Vagina (tissue), 2 donors: Measurements from ENCODE around the gene C22orf23. TPM values are rescaled to one million over a fixed set of nuclear protein-coding genes. Genes with fewer than 3 reads are reported as not detected.

ENCODE experiments used
- DNase-seq, 2 donors: peaks; one replicate each; pipeline ENCODE4 v3.0.0-alpha.2; 2017; ENCODE audit errors: extremely low spot score in 2 of 2
- H3K27ac ChIP-seq: fragments of 200-600 bp; sonication (generic); one replicate; pipeline ENCODE4 v1.5.1; 2019
- H3K27me3 ChIP-seq: fragments of 200-600 bp; sonication (generic); one replicate; pipeline ENCODE4 v1.5.1; 2019
- H3K36me3 ChIP-seq, 2 donors: fragments of 200-600 bp; sonication (generic); one replicate each; pipeline ENCODE4 v1.5.1; 2017 to 2019
- H3K4me1 ChIP-seq: fragments of 200-600 bp; sonication (generic); one replicate; pipeline ENCODE4 v1.5.1; 2019
- H3K4me3 ChIP-seq, 2 donors: fragments of 200-600 bp; sonication (generic); 1 replicate in 1 of 2; 2 replicates in 1 of 2; pipeline ENCODE4 v1.5.1; 2016 to 2019
- H3K9me3 ChIP-seq: fragments of 200-600 bp; sonication (generic); one replicate; pipeline ENCODE4 v1.5.1; 2019
- POLR2A ChIP-seq, 2 donors: fragments of 450-650 bp; IDR thresholded peaks; one replicate each; pipeline ENCODE4 v1.6.1; 2017; ENCODE audit warnings: antibody characterized with exemption in 2 of 2, mild to moderate bottlenecking in 2 of 2, moderate library complexity in 2 of 2
- POLR2AphosphoS5 ChIP-seq, 2 donors: sonication (generic); formaldehyde crosslinking; IDR thresholded peaks; one replicate each; pipeline ENCODE4 v1.9.0; 2017; ENCODE audit warnings: antibody characterized with exemption in 2 of 2, mild to moderate bottlenecking in 2 of 2, low read depth in 1 of 2; ENCODE audit not compliant: insufficient read depth in 1 of 2
- intact Hi-C: fragments of 100-400 bp; cut with DNase I; formaldehyde crosslinking; loops from one replicate; pipeline ENCODE4 v1.15.1; 2023
- total RNA-seq: library from RNA; depleted of rRNA; stranded (reverse); fragments of >200 nt; gene quantifications from one replicate; pipeline ENCODE4 v1.2.3, GENCODE V29; 2016
- TF ChIP-seq, protein P1 (sequence below), 3 experiments: fragments of 450-650 bp in 2 of 3; fragments of 200-600 bp in 1 of 3; sonication (generic) in 1 of 3; IDR thresholded peaks; one replicate each; pipeline ENCODE4 v1.5.1; 2017 to 2019; ENCODE audit warnings: antibody characterized with exemption in 3 of 3, mild to moderate bottlenecking in 2 of 3, moderate library complexity in 2 of 3

The C22orf23 gene
- total RNA-seq, 1 donor from 2014 or later = not detected

DNA sequence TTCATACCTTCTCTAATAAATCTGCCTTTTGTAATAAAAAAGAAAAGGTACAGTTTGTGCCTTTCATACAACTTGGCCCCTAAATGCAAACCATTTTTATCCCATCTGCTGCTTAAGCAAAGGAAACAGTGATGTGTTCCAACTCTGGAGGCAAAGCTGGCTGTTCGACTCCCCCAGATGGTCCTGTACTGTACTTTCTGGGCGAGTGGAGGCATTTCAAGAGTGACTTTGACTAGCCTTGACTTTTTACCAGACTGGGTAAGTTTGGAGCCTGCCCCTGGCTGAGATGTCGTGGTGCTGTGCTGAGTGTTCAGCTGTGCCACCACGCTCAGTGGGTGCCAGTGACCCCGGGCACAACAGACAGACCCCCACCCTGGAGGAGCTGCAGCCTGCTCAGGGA is 37.1 kb downstream of the C22orf23 start:
- H3K4me3 ChIP-seq = no peak overlapping the region
- no peaks in the 10 kb centered on the region for H3K9me3 ChIP-seq
- intact Hi-C loops = no loop called here
- peaks cover 0 to 91% of the 10 kb centered on the region in 2 donors for H3K36me3 ChIP-seq
- no peak for DNase-seq
- no peak overlapping the region for H3K27ac ChIP-seq
- H3K27me3 ChIP-seq = no peaks in the 10 kb centered on the region
- H3K4me1 ChIP-seq = peaks cover 8% of the 10 kb centered on the region
- no peak for TF ChIP-seq POLR2A (IDR thresholded peaks at IDR 0.05)
- TF ChIP-seq, protein P1, sequence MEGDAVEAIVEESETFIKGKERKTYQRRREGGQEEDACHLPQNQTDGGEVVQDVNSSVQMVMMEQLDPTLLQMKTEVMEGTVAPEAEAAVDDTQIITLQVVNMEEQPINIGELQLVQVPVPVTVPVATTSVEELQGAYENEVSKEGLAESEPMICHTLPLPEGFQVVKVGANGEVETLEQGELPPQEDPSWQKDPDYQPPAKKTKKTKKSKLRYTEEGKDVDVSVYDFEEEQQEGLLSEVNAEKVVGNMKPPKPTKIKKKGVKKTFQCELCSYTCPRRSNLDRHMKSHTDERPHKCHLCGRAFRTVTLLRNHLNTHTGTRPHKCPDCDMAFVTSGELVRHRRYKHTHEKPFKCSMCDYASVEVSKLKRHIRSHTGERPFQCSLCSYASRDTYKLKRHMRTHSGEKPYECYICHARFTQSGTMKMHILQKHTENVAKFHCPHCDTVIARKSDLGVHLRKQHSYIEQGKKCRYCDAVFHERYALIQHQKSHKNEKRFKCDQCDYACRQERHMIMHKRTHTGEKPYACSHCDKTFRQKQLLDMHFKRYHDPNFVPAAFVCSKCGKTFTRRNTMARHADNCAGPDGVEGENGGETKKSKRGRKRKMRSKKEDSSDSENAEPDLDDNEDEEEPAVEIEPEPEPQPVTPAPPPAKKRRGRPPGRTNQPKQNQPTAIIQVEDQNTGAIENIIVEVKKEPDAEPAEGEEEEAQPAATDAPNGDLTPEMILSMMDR (IDR thresholded peaks at IDR 0.05) = no peak

DNA sequence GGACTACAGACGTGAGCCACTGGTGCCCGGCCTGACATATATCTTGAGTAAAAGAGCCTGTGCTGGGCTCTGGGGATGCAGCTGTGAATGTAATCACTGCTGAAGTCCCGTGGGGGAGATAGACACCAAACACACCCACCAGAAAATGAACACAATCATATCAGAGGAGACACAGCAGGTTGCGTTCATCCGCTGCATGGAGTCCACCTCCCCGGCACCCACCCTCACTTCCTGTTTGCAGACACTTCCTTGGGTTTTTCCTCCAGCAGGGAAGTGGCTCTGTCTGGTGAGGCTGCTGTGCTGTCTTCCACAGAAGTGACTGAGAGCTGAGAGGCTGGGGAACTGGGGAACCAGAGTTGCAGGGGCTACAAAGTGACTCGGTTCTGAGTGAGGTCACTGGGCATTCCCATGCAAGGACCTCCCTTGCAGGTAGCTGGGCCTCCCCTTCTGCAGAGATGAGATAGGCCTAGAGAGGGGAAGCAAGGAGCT is 40.1 kb downstream of the C22orf23 start:
- TF ChIP-seq POLR2A (IDR thresholded peaks at IDR 0.05) (no peak), POLR2AphosphoS5 (IDR thresholded peaks at IDR 0.05; ENCODE audit: insufficient read depth in 1 of 2, low read depth in 1 of 2) (no peak)
- TF ChIP-seq, protein P1 (IDR thresholded peaks at IDR 0.05) = no peak
- DNase-seq = no peak
- intact Hi-C loops = no loop called here
- H3K4me1 ChIP-seq = peaks cover 38% of the 10 kb centered on the region
- H3K9me3 ChIP-seq = no peaks in the 10 kb centered on the region
- peaks cover 0 to 64% of the 10 kb centered on the region in 2 donors for H3K36me3 ChIP-seq
- no peak overlapping the region for H3K4me3 ChIP-seq
- no peak overlapping the region for H3K27ac ChIP-seq
- no peaks in the 10 kb centered on the region for H3K27me3 ChIP-seq

DNA sequence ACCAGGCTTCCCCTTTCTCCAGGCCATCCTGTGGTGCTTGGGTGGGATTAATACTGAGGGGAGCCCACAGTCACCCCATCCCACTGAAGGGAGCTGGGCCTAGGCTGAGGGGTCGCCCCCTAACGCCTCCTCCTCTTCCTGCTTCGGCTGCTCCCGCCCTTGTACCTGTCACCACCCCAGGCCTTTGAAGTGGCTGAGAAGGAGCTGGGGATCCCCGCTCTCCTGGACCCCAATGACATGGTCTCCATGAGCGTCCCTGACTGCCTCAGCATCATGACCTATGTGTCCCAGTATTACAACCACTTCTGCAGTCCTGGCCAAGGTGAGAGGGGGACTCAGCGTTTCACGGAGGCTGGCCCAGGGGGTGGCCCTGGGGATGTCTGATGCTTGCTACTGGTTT is 41.2 kb downstream of the C22orf23 start:
- DNase-seq = no peak
- Histone ChIP-seq H3K9me3 (no peaks in the 10 kb centered on the region), H3K27me3 (no peaks in the 10 kb centered on the region), H3K36me3 (peaks cover 0 to 54% of the 10 kb centered on the region in 2 donors), H3K27ac (peak overlapping the region; percentile 96), H3K4me3 (no peak overlapping the region), H3K4me1 (peaks cover 49% of the 10 kb centered on the region)
- no peak for TF ChIP-seq POLR2A (IDR thresholded peaks at IDR 0.05)
- TF ChIP-seq POLR2AphosphoS5 (IDR thresholded peaks at IDR 0.05; ENCODE audit: insufficient read depth in 1 of 2, low read depth in 1 of 2) = no peak
- TF ChIP-seq, protein P1 (IDR thresholded peaks at IDR 0.05) = no peak
- intact Hi-C loops = no loop called here

DNA sequence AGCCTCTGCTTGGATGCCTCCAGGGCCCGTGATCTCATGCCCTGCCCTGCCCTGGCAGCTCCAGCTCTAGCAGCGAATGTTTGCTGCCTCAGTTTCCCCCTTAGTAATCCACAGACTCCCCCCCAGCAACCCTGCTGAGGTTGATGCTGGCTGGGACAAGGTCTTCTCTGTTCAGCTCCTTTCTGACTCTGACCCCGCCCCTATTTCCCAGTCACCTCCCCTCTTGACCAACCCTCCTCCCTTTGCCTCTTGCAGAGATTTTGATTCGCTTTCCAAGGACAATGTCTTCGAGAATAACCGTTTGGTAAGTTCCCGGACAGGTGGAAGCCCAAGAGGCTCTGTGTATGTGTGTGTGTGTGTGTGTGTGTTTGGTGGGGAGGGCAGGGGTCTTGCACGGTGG is 41.7 kb downstream of the C22orf23 start:
- Histone ChIP-seq H3K27me3 (no peaks in the 10 kb centered on the region), H3K36me3 (peaks cover 0 to 51% of the 10 kb centered on the region in 2 donors), H3K27ac (peak overlapping the region; percentile 96), H3K4me3 (no peak overlapping the region), H3K4me1 (peaks cover 53% of the 10 kb centered on the region), H3K9me3 (no peaks in the 10 kb centered on the region)
- TF ChIP-seq POLR2A (IDR thresholded peaks at IDR 0.05) (no peak), POLR2AphosphoS5 (IDR thresholded peaks at IDR 0.05; ENCODE audit: insufficient read depth in 1 of 2, low read depth in 1 of 2) (no peak)
- TF ChIP-seq, protein P1 (IDR thresholded peaks at IDR 0.05) = no peak
- intact Hi-C loops = no loop called here
- DNase-seq = no peak

DNA sequence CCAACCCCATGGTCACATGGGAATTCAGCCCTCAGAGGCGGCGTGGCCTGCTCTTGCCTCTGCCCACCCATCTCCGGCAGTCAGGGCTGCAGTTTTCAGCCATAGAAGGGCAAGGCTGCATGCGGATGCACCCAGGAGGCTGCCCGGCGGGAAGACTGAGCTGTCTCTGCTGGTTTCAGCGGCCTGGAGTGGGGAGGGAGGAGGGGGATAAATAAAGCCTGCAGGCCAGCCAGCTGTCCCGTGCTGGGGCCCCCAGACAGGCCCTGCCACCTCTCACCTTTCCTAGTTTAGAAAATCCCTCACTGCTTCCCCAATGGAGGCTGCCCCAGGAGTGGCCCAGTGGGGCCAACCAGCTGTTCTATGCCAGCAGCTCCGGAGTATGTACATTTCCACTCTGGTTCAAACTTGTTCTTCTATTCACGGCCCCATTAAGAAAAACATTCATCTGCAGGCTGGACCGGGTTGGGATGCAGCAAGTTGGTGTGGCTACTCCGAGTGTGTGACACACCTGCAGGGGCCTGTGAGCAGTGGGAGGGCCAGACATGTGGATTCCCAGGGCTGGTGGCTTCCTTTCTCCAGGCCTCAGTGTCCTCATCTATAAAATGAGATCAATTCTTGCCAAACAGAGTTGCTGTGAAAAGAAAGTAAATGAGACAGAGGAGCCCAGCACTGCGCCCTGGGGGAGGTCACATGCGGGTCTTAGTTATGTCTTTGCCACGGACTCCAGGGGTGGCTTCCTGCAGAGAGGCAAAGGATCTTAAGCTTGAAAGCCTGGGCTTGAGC is 42.3 kb downstream of the C22orf23 start:
- peak overlapping the region; percentile 96 for H3K27ac ChIP-seq
- H3K4me3 ChIP-seq = peak overlapping the region; percentile 2 to 8
- TF ChIP-seq POLR2AphosphoS5 (IDR thresholded peaks at IDR 0.05; ENCODE audit: insufficient read depth in 1 of 2, low read depth in 1 of 2) = peak in 1 of 2 donors; percentile 70
- no peak for TF ChIP-seq POLR2A (IDR thresholded peaks at IDR 0.05)
- no peak for DNase-seq
- intact Hi-C loops = no loop called here
- peaks cover 0 to 44% of the 10 kb centered on the region in 2 donors for H3K36me3 ChIP-seq
- H3K4me1 ChIP-seq = peaks cover 55% of the 10 kb centered on the region
- no peaks in the 10 kb centered on the region for H3K27me3 ChIP-seq
- no peaks in the 10 kb centered on the region for H3K9me3 ChIP-seq
